Keratinocyte (primary cell): ENCODE data around the gene UBXN11. TPM values are rescaled to one million over a fixed set of nuclear protein-coding genes. Genes with fewer than 3 reads are reported as not detected.

ENCODE experiments used
- DNase-seq: peaks from one replicate; pipeline ENCODE4 v3.0.0-alpha.2; 2011; ENCODE audit warnings: low read depth, missing footprints, low spot score
- FAIRE-seq: peaks from 2 replicates; lab custom pipeline; 2011; peaks lifted over from hg19 to GRCh38; lab: Jason Lieb, UNC
- H2AFZ ChIP-seq: 2 replicates; pipeline ENCODE4 v1.6.0; 2012; ENCODE audit warnings: low read length, control low read depth, inconsistent platforms; ENCODE audit not compliant: control insufficient read depth
- H3K27ac ChIP-seq: 2 replicates; pipeline ENCODE4 v1.5.1; 2011; ENCODE audit warnings: low read length; ENCODE audit not compliant: control insufficient read depth, insufficient read depth
- H3K27me3 ChIP-seq: 3 replicates; pipeline ENCODE4 v1.6.0; 2011; ENCODE audit warnings: low read length; ENCODE audit not compliant: control insufficient read depth, insufficient read depth; ENCODE audit errors: extremely low read depth
- H3K36me3 ChIP-seq, 2 experiments: 2 replicates in 1 of 2; 3 replicates in 1 of 2; pipeline ENCODE4 v1.5.1; 2011; ENCODE audit warnings: low read length in 2 of 2, mild to moderate bottlenecking in 1 of 2; ENCODE audit not compliant: control insufficient read depth in 2 of 2, insufficient read depth in 2 of 2; ENCODE audit errors: extremely low read depth in 1 of 2
- H3K4me1 ChIP-seq: 3 replicates; pipeline ENCODE4 v1.5.1; 2011; ENCODE audit warnings: low read length; ENCODE audit not compliant: control insufficient read depth, insufficient read depth; ENCODE audit errors: extremely low read depth
- H3K4me2 ChIP-seq: 3 replicates; pipeline ENCODE4 v1.6.0; 2011; ENCODE audit warnings: low read depth, low read length; ENCODE audit not compliant: control insufficient read depth, insufficient read depth; ENCODE audit errors: extremely low read depth
- H3K4me3 ChIP-seq, 3 experiments: fragments of 200-600 bp in 1 of 3; sonication (generic) in 1 of 3; 2 replicates in 2 of 3; 3 replicates in 1 of 3; pipeline ENCODE4 v1.5.1; 2011 to 2016; ENCODE audit warnings: low read length in 3 of 3, mild to moderate bottlenecking in 3 of 3, control low read depth in 2 of 3, inconsistent platforms in 1 of 3, low read depth in 1 of 3, mixed read lengths in 1 of 3, mixed run types in 1 of 3, moderate library complexity in 1 of 3; ENCODE audit not compliant: control insufficient read depth in 2 of 3, insufficient read depth in 2 of 3; ENCODE audit errors: extremely low read depth in 1 of 3
- H3K79me2 ChIP-seq: 2 replicates; pipeline ENCODE4 v1.6.0; 2012; ENCODE audit warnings: low read length; ENCODE audit not compliant: control insufficient read depth, insufficient read depth
- H3K9ac ChIP-seq: 3 replicates; pipeline ENCODE4 v1.6.0; 2011; ENCODE audit warnings: low read length; ENCODE audit not compliant: control insufficient read depth, insufficient read depth; ENCODE audit errors: extremely low read depth
- H3K9me1 ChIP-seq: 3 replicates; pipeline ENCODE4 v1.6.0; 2011; ENCODE audit warnings: low read length; ENCODE audit not compliant: control insufficient read depth, insufficient read depth; ENCODE audit errors: extremely low read depth
- H3K9me3 ChIP-seq: 2 replicates; pipeline ENCODE4 v1.5.1; 2012; ENCODE audit warnings: low read depth, low read length; ENCODE audit not compliant: control insufficient read depth
- H4K20me1 ChIP-seq: 3 replicates; pipeline ENCODE4 v1.6.0; 2011; ENCODE audit warnings: low read length; ENCODE audit not compliant: control insufficient read depth, insufficient read depth; ENCODE audit errors: extremely low read depth
- CTCF ChIP-seq, 3 experiments: IDR thresholded peaks in 1 of 3; conservative IDR thresholded peaks in 1 of 3; optimal IDR thresholded peaks in 1 of 3; 2 replicates in 2 of 3; 3 replicates in 1 of 3; pipeline versions ENCODE3 to v1.5.1; 2011; ENCODE audit warnings: low read length in 3 of 3, mild to moderate bottlenecking in 3 of 3, moderate library complexity in 2 of 3, control low read depth in 1 of 3, inconsistent platforms in 1 of 3; ENCODE audit not compliant: insufficient read depth in 2 of 3; ENCODE audit errors: extremely low read depth in 1 of 3
- EZH2 ChIP-seq: IDR thresholded peaks from one replicate; pipeline ENCODE4 v1.6.1; 2012; ENCODE audit warnings: inconsistent platforms, mild to moderate bottlenecking, low read length, moderate library complexity
- dilution Hi-C: fragments of 300-500 bp; cut with MboI; formaldehyde crosslinking; loops from one replicate; pipeline ENCODE4 v1.7.0; 2020; ENCODE audit warnings: low sequenced_read_pairs; ENCODE audit not compliant: extremely low pct_ligation_motif_present
- polyA plus RNA-seq, 5 experiments: library from polyadenylated mRNA; depleted of rRNA in 3 of 5; stranded (reverse) in 3 of 5; stranded (forward) in 1 of 5; unstranded in 1 of 5; fragments of >200 nt; gene quantifications; 1 replicate in 1 of 5; 2 replicates in 3 of 5; 3 replicates in 1 of 5; pipeline versions ENCODE4 v1.2.1 to v1.2.3, GENCODE V29; 2011 to 2012; ENCODE audit warnings: missing spikeins in 2 of 5, low read depth in 1 of 5, low replicate concordance in 1 of 5

Gene UBXN11
- polyA plus RNA-seq, 1 donor (not counting 4 experiments of a cell fraction or from before 2014, with no cell fraction given) = 6.6 TPM

- peak overlapping the region in 2 of 3 experiments; percentile 36 to 60 for H3K4me3 ChIP-seq
- peak overlapping the region; percentile 85 for H3K9ac ChIP-seq
- H3K36me3 ChIP-seq = peaks cover 0 to 1% of the 10 kb centered on the region in 2 experiments
- dilution Hi-C loops = no loop called here
- H4K20me1 ChIP-seq = no peaks in the 10 kb centered on the region
- H3K79me2 ChIP-seq = no peaks in the 10 kb centered on the region
- H3K27me3 ChIP-seq = no peaks in the 10 kb centered on the region
- TF ChIP-seq CTCF (optimal IDR thresholded peaks at IDR 0.05 in 1 of 3, IDR thresholded peaks at IDR 0.05 in 1 of 3, conservative IDR thresholded peaks at IDR 0.05 in 1 of 3; ENCODE audit: extremely low read depth in 1 of 3, insufficient read depth in 2 of 3, low read length in 3 of 3) (no peak), EZH2 (no peak)
- peaks cover 48% of the 10 kb centered on the region for H3K4me1 ChIP-seq
- peak overlapping the region; percentile 73 for H2AFZ ChIP-seq
- DNase-seq (peak; percentile 76), FAIRE-seq (peak; percentile 98)
- peaks cover 3% of the 10 kb centered on the region for H3K9me1 ChIP-seq
- no peaks in the 10 kb centered on the region for H3K9me3 ChIP-seq
- peak overlapping the region; percentile 90 for H3K4me2 ChIP-seq
- peak overlapping the region; percentile 96 for H3K27ac ChIP-seq
Observed at GRCh38 chr1:26351590-26352337, 45.3 kb upstream of the UBXN11 start.

- Histone ChIP-seq H3K4me1 (peaks cover 41% of the 10 kb centered on the region), H3K79me2 (no peaks in the 10 kb centered on the region), H4K20me1 (no peaks in the 10 kb centered on the region), H3K4me3 (peak overlapping the region in 1 of 3 experiments; percentile 7), H3K9me1 (peaks cover 3% of the 10 kb centered on the region), H3K9ac (peak overlapping the region; percentile 6), H2AFZ (no peak overlapping the region), H3K36me3 (peaks cover 0 to 3% of the 10 kb centered on the region in 2 experiments), H3K27ac (peak overlapping the region; percentile 96), H3K4me2 (peak overlapping the region; percentile 90), H3K9me3 (no peaks in the 10 kb centered on the region), H3K27me3 (no peaks in the 10 kb centered on the region)
- TF ChIP-seq EZH2 (no peak), CTCF (optimal IDR thresholded peaks at IDR 0.05 in 1 of 3, IDR thresholded peaks at IDR 0.05 in 1 of 3, conservative IDR thresholded peaks at IDR 0.05 in 1 of 3; ENCODE audit: extremely low read depth in 1 of 3, insufficient read depth in 2 of 3, low read length in 3 of 3) (no peak)
- FAIRE-seq = peak; percentile 32
- dilution Hi-C loops = no loop called here
- no peak for DNase-seq
Observed at GRCh38 chr1:26350701-26351589, 44.5 kb upstream of the UBXN11 start.
